Lung (tissue), 12 donors: ENCODE results near the gene PDF. TPM values are rescaled to one million over a fixed set of nuclear protein-coding genes. Genes with fewer than 3 reads are reported as not detected.
"Not testable (repeated sequence)": the region's sequence is repeated elsewhere in the genome, so short reads cannot be mapped to it uniquely, and the experiment has no call there.

Experiments
- ATAC-seq: fragments of 200-7000 bp; cut with Tn5 transposase; one replicate; pipeline ENCODE4 v1.9.1; 2020; ENCODE audit warnings: moderate number of reproducible peaks; ENCODE audit not compliant: insufficient read depth, low FRiP score
- DNase-seq, 3 donors: peaks; one replicate each; pipeline ENCODE4 v3.0.0-alpha.2; 2013 to 2017
- H3K27ac ChIP-seq, 2 donors: one replicate each; pipeline ENCODE4 v1.5.1; 2013; ENCODE audit warnings: mild to moderate bottlenecking in 2 of 2, moderate library complexity in 2 of 2, control low read depth in 1 of 2, inconsistent platforms in 1 of 2, low read depth in 1 of 2, low read length in 1 of 2
- H3K27me3 ChIP-seq, 3 donors: one replicate each; pipeline ENCODE4 v1.5.1; 2013; ENCODE audit warnings: low read length in 2 of 3; ENCODE audit not compliant: control insufficient read depth in 3 of 3, insufficient read depth in 3 of 3
- H3K36me3 ChIP-seq, 4 donors: one replicate each; pipeline ENCODE4 v1.5.1; 2013; ENCODE audit warnings: low read length in 4 of 4, mild to moderate bottlenecking in 1 of 4, moderate library complexity in 1 of 4; ENCODE audit not compliant: control insufficient read depth in 4 of 4, insufficient read depth in 4 of 4
- H3K4me1 ChIP-seq, 5 donors: one replicate each; pipeline ENCODE4 v1.5.1; 2013; ENCODE audit warnings: low read length in 5 of 5, mild to moderate bottlenecking in 2 of 5, moderate library complexity in 1 of 5; ENCODE audit not compliant: control insufficient read depth in 5 of 5, insufficient read depth in 5 of 5
- H3K4me3 ChIP-seq: one replicate; pipeline ENCODE4 v1.5.1; 2013; ENCODE audit warnings: mild to moderate bottlenecking, control low read depth, moderate library complexity
- H3K9ac ChIP-seq, 2 donors: one replicate each; pipeline ENCODE4 v1.5.1; 2013; ENCODE audit warnings: low read length in 2 of 2, control low read depth in 1 of 2; ENCODE audit not compliant: insufficient read depth in 1 of 2
- H3K9me3 ChIP-seq, 4 donors: one replicate each; pipeline ENCODE4 v1.5.1; 2013; ENCODE audit warnings: low read length in 3 of 4, mild to moderate bottlenecking in 1 of 4, moderate library complexity in 1 of 4; ENCODE audit not compliant: control insufficient read depth in 4 of 4, insufficient read depth in 3 of 4
- CTCF ChIP-seq: IDR thresholded peaks from 2 replicates; pipeline ENCODE4 v1.5.1; 2012; ENCODE audit warnings: mild to moderate bottlenecking; ENCODE audit errors: control extremely low read depth, extremely low read depth
- WGBS, 2 donors: extraction: QIAGEN DNeasy Blood & Tissue Kit; methylation state at CpG; one replicate each; pipeline ENCODE4 v1.1.7; 2013; 5-methylcytosine and 5-hydroxymethylcytosine counted together
- polyA plus RNA-seq, 2 donors: library from polyadenylated mRNA; stranded (reverse); fragments of 200-250 nt; gene quantifications; one replicate each; pipeline ENCODE4 v1.2.1, GENCODE V29; 2013
- total RNA-seq, 2 donors: library from RNA; depleted of rRNA in 1 of 2; stranded (reverse); fragments of >200 nt in 1 of 2; gene quantifications; one replicate each; pipeline ENCODE4 v1.2.1, GENCODE V29; 2014 to 2021
- donor health status: control.
- donor health status: control.
- donor health status: Bipolar disorder and iron deficiency.
- donor health status: healthy.
- donor health status: DM: yes; HTN: yes; CAD: no.

Gene PDF
- total and polyA plus RNA-seq, 4 donors, result 6.0 to 16.6 (median 9.1) TPM

- Histone ChIP-seq H3K27ac (no peak overlapping the region), H3K36me3 (peaks cover 10 to 21% (median 13%) of the 10 kb centered on the region in 4 donors), H3K27me3 (no peaks in the 10 kb centered on the region), H3K9me3 (no peaks in the 10 kb centered on the region), H3K4me3 (no peak overlapping the region), H3K4me1 (no peaks in the 10 kb centered on the region), H3K9ac (no peak overlapping the region)
- DNase-seq, result no peak
- no peak for TF ChIP-seq CTCF
- ATAC-seq, result no peak
- WGBS, 2 donors, result 70 to 80% methylated on average over 1 of the region's 1 CpG
Measured at GRCh38 chr16:69301187-69301586, 29.2 kb downstream of the PDF start.

- H3K4me1 ChIP-seq, result no peaks in the 10 kb centered on the region
- no peak overlapping the region for H3K27ac ChIP-seq
- H3K36me3 ChIP-seq, result peaks cover 8 to 19% (median 13%) of the 10 kb centered on the region in 4 donors
Measured at GRCh38 chr16:69298261-69298660, 32.1 kb downstream of the PDF start.

GRCh38 chr16:69296771-69297170, 33.6 kb downstream of the PDF start:
- H3K36me3 ChIP-seq, result peaks cover 5 to 14% (median 10%) of the 10 kb centered on the region in 4 donors
- not testable (repeated sequence) for DNase-seq, H3K27me3 ChIP-seq, H3K4me1 ChIP-seq, H3K27ac ChIP-seq, H3K9me3 ChIP-seq, ATAC-seq, H3K4me3 ChIP-seq, H3K9ac ChIP-seq
- WGBS, 2 donors, result 95 to 98% methylated on average over 7 of the region's 7 CpGs

More at GRCh38 chr16:69298261-69298660, 32.1 kb downstream of the PDF start:
- DNase-seq, result no peak
- no peak overlapping the region for H3K4me3 ChIP-seq
- ATAC-seq, result no peak
- WGBS, 2 donors, result 96 to 98% methylated on average over 4 of the region's 4 CpGs
- TF ChIP-seq CTCF, result no peak
- H3K9me3 ChIP-seq, result no peaks in the 10 kb centered on the region
- H3K9ac ChIP-seq, result no peak overlapping the region
- no peaks in the 10 kb centered on the region for H3K27me3 ChIP-seq

GRCh38 chr16:69294051-69294450, 36.3 kb downstream of the PDF start:
- H3K36me3 ChIP-seq, result peaks cover 0 to 3% (median 3%) of the 10 kb centered on the region in 4 donors
- DNase-seq (no peak), ATAC-seq (no peak)
- H3K4me1 ChIP-seq, result no peaks in the 10 kb centered on the region
- no peak overlapping the region for H3K4me3 ChIP-seq
- H3K27me3 ChIP-seq, result no peaks in the 10 kb centered on the region
- WGBS, 2 donors, result 98 to 100% methylated on average over 1 of the region's 1 CpG
- no peak for TF ChIP-seq CTCF
- no peak overlapping the region for H3K9ac ChIP-seq
- no peaks in the 10 kb centered on the region for H3K9me3 ChIP-seq
- no peak overlapping the region for H3K27ac ChIP-seq
